Measurements from ENCODE around the gene PCSK1N. TPM values are rescaled to one million over a fixed set of nuclear protein-coding genes. Genes with fewer than 3 reads are reported as not detected.

Gene PCSK1N
- total and polyA plus RNA-seq, 12 donors: 0.03 to 0.78 (median 0.38) TPM; not detected in 6

DNA sequence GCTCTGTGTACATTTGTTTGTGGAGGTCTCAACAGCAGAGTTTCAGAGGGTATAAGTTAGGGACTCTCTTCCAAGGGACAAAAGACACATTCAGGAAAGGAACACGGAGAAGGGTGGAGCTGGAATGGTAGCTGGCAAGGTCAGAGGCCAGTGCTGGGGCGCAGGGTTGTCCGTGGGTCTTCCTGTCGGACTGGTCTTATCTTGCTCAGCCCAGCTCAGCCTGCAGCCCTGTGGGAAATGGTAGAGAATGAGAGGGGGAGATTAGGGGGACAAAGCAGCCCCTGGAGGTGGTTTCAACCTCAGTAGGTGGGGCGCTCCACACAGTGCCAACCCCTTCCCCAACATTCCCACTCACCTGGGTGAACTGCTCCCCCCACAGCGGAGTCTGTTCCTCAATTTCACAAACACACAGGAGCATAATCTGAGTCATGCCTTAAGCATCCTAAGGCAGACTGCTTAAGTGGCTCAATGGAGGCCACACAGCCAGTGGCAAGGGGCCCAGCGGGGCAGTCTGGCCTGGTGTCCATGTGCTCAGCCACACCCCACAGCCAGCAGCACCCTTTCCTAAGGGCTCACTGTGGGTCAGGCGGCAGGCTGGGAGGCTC lies 40.4 kb downstream of the PCSK1N start:
- peaks cover 0 to 6% (median 0%) of the 10 kb centered on the region in 7 donors for H3K27me3 ChIP-seq
- no peaks in the 10 kb centered on the region for H3K9me3 ChIP-seq
- no peak for ATAC-seq
- no peak overlapping the region for H3K27ac ChIP-seq
- 48 to 61% methylated on average over 7 to 8 of the region's 8 CpGs for WGBS, 2 donors
- DNase-seq: no peak
- peaks cover 0 to 1% (median 0%) of the 10 kb centered on the region in 9 donors for H3K4me1 ChIP-seq
- intact Hi-C loops (cut with DNase I): loop anchor here in 1 of 10 donors (10.0 kb wide), 1 partner anchor 100 kb away; the partner anchor contains the start of gene SUV39H1
- no peak overlapping the region for H3K4me3 ChIP-seq
- H3K36me3 ChIP-seq: no peaks in the 10 kb centered on the region
- TF ChIP-seq, protein P1, sequence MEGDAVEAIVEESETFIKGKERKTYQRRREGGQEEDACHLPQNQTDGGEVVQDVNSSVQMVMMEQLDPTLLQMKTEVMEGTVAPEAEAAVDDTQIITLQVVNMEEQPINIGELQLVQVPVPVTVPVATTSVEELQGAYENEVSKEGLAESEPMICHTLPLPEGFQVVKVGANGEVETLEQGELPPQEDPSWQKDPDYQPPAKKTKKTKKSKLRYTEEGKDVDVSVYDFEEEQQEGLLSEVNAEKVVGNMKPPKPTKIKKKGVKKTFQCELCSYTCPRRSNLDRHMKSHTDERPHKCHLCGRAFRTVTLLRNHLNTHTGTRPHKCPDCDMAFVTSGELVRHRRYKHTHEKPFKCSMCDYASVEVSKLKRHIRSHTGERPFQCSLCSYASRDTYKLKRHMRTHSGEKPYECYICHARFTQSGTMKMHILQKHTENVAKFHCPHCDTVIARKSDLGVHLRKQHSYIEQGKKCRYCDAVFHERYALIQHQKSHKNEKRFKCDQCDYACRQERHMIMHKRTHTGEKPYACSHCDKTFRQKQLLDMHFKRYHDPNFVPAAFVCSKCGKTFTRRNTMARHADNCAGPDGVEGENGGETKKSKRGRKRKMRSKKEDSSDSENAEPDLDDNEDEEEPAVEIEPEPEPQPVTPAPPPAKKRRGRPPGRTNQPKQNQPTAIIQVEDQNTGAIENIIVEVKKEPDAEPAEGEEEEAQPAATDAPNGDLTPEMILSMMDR (IDR thresholded peaks at IDR 0.05): no peak

DNA sequence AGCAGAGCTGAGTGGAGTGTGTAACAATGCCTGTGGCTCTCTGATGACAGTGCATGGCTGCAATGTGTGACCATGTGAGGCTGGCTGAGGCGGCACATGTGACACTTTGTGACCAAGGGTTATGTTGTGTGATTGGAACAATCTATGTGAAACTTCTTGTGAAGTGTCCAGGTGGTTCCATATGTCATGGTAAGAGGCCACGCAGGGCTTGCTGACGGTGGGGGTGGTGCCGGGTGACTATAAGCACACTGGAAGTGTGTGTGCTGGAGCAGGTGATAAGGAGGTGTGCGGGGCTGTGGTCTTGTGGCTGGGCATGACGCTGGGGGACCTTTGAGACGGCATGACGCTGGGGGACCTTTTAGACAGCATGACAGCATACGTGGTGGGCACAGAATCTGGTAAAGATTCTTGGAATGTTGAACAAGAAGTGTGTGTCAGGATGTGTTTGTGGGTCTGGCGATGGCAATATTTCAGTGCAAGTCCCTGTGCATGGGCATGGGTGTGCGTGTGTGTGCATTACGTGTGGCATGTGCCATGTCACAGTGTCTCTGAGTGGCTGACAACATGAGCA lies 41.0 kb downstream of the PCSK1N start:
- TF ChIP-seq, protein P1 (IDR thresholded peaks at IDR 0.05): no peak
- DNase-seq: no peak
- H3K9me3 ChIP-seq: no peaks in the 10 kb centered on the region
- H3K4me1 ChIP-seq: no peaks in the 10 kb centered on the region
- no peak overlapping the region for H3K4me3 ChIP-seq
- ATAC-seq: no peak
- H3K27ac ChIP-seq: no peak overlapping the region
- H3K36me3 ChIP-seq: no peaks in the 10 kb centered on the region
- peaks cover 0 to 6% (median 0%) of the 10 kb centered on the region in 7 donors for H3K27me3 ChIP-seq
- 75 to 77% methylated on average over 12 of the region's 12 CpGs for WGBS, 2 donors
- intact Hi-C loops (cut with DNase I): loop anchor here in 1 of 10 donors (10.0 kb wide), 1 partner anchor 100 kb away; the partner anchor contains the start of gene SUV39H1

DNA sequence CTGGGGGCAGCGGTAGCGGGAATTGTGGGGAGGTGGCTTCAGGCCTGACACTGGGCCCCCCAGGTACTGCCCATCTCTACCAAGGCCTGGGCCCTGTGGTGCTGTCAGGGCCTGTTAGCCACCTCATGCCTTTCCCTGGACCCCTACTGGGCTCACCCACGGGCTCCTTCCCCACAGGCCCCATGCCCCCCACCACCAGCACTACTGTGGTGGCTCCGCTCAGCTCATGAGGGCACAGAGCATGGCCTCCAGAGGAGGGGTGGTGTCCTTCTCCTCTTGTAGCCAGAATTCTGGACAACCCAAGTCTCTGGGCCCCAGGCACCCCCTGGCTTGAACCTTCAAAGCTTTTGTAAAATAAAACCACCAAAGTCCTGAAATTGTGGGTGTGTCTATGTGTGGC lies 41.5 kb downstream of the PCSK1N start:
- H3K27ac ChIP-seq: no peak overlapping the region
- ATAC-seq (no peak), DNase-seq (no peak)
- no peak overlapping the region for H3K4me3 ChIP-seq
- no peaks in the 10 kb centered on the region for H3K9me3 ChIP-seq
- 72 to 84% methylated on average over 2 to 4 of the region's 4 CpGs for WGBS, 2 donors
- peaks cover 0 to 6% (median 0%) of the 10 kb centered on the region in 7 donors for H3K27me3 ChIP-seq
- H3K4me1 ChIP-seq: no peaks in the 10 kb centered on the region
- TF ChIP-seq, protein P1 (IDR thresholded peaks at IDR 0.05): no peak
- intact Hi-C loops (cut with DNase I): loop anchor here in 1 of 10 donors (10.0 kb wide), 1 partner anchor 99 kb away; the partner anchor contains the start of gene SUV39H1
- no peaks in the 10 kb centered on the region for H3K36me3 ChIP-seq

DNA sequence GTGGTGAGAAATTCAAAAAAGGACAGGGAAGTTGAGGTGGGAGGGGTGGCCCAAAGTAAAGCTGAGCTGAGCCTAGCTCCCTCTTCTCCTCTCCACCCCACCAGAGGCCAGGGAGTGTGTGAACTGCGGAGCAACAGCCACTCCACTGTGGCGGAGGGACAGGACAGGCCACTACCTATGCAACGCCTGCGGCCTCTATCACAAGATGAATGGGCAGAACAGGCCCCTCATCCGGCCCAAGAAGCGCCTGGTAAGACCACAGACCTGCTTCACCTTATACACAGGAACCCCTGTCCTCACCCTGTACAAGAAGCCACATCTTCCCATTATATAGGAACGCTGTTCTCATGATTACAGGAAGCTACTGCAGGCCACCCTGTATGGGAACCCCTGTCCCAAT lies 43.2 kb downstream of the PCSK1N start:
- Histone ChIP-seq H3K36me3 (no peaks in the 10 kb centered on the region), H3K27me3 (peaks cover 0 to 15% (median 0%) of the 10 kb centered on the region in 7 donors), H3K9me3 (no peaks in the 10 kb centered on the region), H3K4me1 (no peaks in the 10 kb centered on the region), H3K4me3 (no peak overlapping the region), H3K27ac (no peak overlapping the region)
- DNase-seq (no peak), ATAC-seq (no peak)
- TF ChIP-seq, protein P1 (IDR thresholded peaks at IDR 0.05): no peak
- intact Hi-C loops (cut with DNase I): loop anchor here in 1 of 10 donors (10.0 kb wide), 1 partner anchor 97 kb away; the partner anchor contains the start of gene SUV39H1
- WGBS, 2 donors: 87 to 90% methylated on average over 6 to 7 of the region's 7 CpGs

All from heart right ventricle (tissue), 16 donors.